Heart left ventricle (tissue), 16 donors: Measurements from ENCODE around the gene CCNJL. TPM values are rescaled to one million over a fixed set of nuclear protein-coding genes. Genes with fewer than 3 reads are reported as not detected.

Source experiments
- ATAC-seq, 4 donors: fragments of 200-7000 bp; cut with Tn5 transposase; one replicate each; pipeline ENCODE4 v1.9.1; 2020 to 2022; ENCODE audit warnings: moderate library complexity in 4 of 4, mild to moderate bottlenecking in 3 of 4, moderate number of reproducible peaks in 1 of 4
- DNase-seq, 5 donors: peaks; one replicate each; pipeline ENCODE4 v3.0.0-alpha.2; 2020
- H3K27ac ChIP-seq, 12 donors: fragments of 200-600 bp; sonication (generic) in 4 of 12; one replicate each; pipeline versions ENCODE4 v1.5.0 to v1.8.0; 2016 to 2022; ENCODE audit warnings: mild to moderate bottlenecking in 2 of 12
- H3K27me3 ChIP-seq, 9 donors: fragments of 200-600 bp; sonication (generic) in 2 of 9; one replicate each; pipeline versions ENCODE4 v1.5.1 to v1.8.0; 2016 to 2022; ENCODE audit warnings: mild to moderate bottlenecking in 3 of 9
- H3K36me3 ChIP-seq, 9 donors: fragments of 200-600 bp; sonication (generic) in 2 of 9; one replicate each; pipeline versions ENCODE4 v1.5.0 to v1.8.0; 2018 to 2022; ENCODE audit warnings: mild to moderate bottlenecking in 2 of 9
- H3K4me1 ChIP-seq, 12 donors: fragments of 200-600 bp; sonication (generic) in 4 of 12; one replicate each; pipeline versions ENCODE4 v1.5.0 to v1.8.0; 2016 to 2022; ENCODE audit warnings: mild to moderate bottlenecking in 3 of 12
- H3K4me3 ChIP-seq, 12 donors: fragments of 200-600 bp; sonication (generic) in 4 of 12; one replicate each; pipeline versions ENCODE4 v1.5.0 to v1.8.0; 2017 to 2022; ENCODE audit warnings: mild to moderate bottlenecking in 9 of 12, moderate library complexity in 4 of 12
- H3K9me3 ChIP-seq, 12 donors: fragments of 200-600 bp; sonication (generic) in 4 of 12; one replicate each; pipeline versions ENCODE4 v1.5.0 to v1.8.0; 2016 to 2022; ENCODE audit warnings: mild to moderate bottlenecking in 1 of 12
- POLR2A ChIP-seq, 2 donors: fragments of 450-650 bp; IDR thresholded peaks; one replicate each; pipeline ENCODE4 v1.6.1; 2017; ENCODE audit warnings: antibody characterized with exemption in 2 of 2, mild to moderate bottlenecking in 2 of 2, moderate library complexity in 2 of 2
- WGBS, 4 donors: extraction: QIAGEN DNeasy Blood & Tissue Kit in 2 of 4; methylation state at CpG; one replicate each; pipeline versions ENCODE4 v1.1.5 to v1.1.7; 2013 to 2018; 5-methylcytosine and 5-hydroxymethylcytosine counted together
- intact Hi-C, 10 donors: fragments of 100-400 bp; cut with DNase I; formaldehyde crosslinking; loops; one replicate each; pipeline versions ENCODE4 v1.11.1 to v1.14.2; 2022
- polyA plus RNA-seq, 2 donors: library from polyadenylated mRNA; stranded (reverse); fragments of 200-250 nt; gene quantifications; one replicate each; pipeline ENCODE4 v1.2.3, GENCODE V29; 2013
- total RNA-seq, 9 donors: library from RNA; depleted of rRNA in 2 of 9; stranded (reverse); fragments of >200 nt in 2 of 9; fragmentation: NEBNext Ultra II Directional in 3 of 9; extraction: Animal tissue kit (Norgen Biotek cat#: 25700) in 3 of 9; gene quantifications; one replicate each; pipeline versions ENCODE4 v1.1.0 to v1.2.4, GENCODE V29; 2016 to 2023
- TF ChIP-seq, protein P1 (sequence below), 12 donors: fragments of 200-600 bp; sonication (generic) in 4 of 12; IDR thresholded peaks; one replicate each; pipeline versions ENCODE4 v1.5.0 to v1.8.0; 2018 to 2022; ENCODE audit warnings: antibody characterized with exemption in 12 of 12, mild to moderate bottlenecking in 5 of 12
- donor health status: ischemic (EF 13 %, LVEDD 7.1; RV severe dilation, severe dysfunction).
- donor health status: healthy with polysubstance abuse.
- donor health status: DM: no; HTN: yes; CAD: no.
- donor health status: DM: no; HTN: no; CAD: no.
- donor health status: ischemic (EF 25% LVEDD 6.9; RV normal size, moderate dysfunction).
- donor health status: ischemic (EF 25% LVEDD 5.7; RV mildly dilated, moderate dysfunction).
- donor health status: healthy.
- donor health status: DM: yes; HTN: yes; CAD: no.
- donor health status: ischemic (EF 35%, LVEDD 5.7; RV mildly dilated, moderate dysfunction).
- donor health status: nonischemic (EF 11% LVEDD 7.7; RV severe dilation, severe dysfunction).
- donor health status: DM: yes; HTN: yes; CAD: no.
- donor health status: PGD.
- donor health status: ischemic (EF 29% LVEDD 5.4; RV normal size, mild dysfunction).
- donor health status: nonischemic (EF 23%, LVEDD 6.1; RV moderate dilation, normal function).

The CCNJL gene
- total and polyA plus RNA-seq, 11 donors: 3.5 to 12.4 (median 7.2) TPM

DNA sequence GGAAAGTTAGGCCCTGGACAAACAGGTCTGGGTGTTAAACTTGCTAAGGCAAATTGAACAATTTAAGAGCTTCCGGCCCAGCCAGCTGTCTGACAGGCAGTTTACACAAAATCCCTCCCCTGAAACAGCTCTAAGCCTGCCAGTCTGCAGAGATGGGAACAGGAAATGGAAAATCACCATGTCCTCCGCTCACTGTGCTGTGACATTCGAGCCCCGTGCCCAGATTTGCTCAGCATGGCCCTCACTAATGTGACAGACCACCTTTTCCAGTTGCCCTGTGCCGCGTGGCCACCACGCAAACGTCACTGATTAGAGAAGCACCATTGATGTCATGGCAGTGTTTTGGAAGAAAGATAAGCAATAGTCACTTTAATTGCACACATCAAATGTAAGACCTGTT, 41.0 kb downstream of the CCNJL start:
- 21 to 37% (median 30%) methylated on average over 8 of the region's 8 CpGs for WGBS, 4 donors
- Histone ChIP-seq H3K27me3 (no peaks in the 10 kb centered on the region), H3K27ac (peak overlapping the region in 6 of 12 donors; percentile 3 to 81 (median 24)), H3K9me3 (no peaks in the 10 kb centered on the region), H3K36me3 (peaks cover 0 to 9% (median 0%) of the 10 kb centered on the region in 9 donors), H3K4me3 (no peak overlapping the region), H3K4me1 (peaks cover 0 to 41% (median 30%) of the 10 kb centered on the region in 12 donors)
- TF ChIP-seq POLR2A (IDR thresholded peaks at IDR 0.05): no peak
- TF ChIP-seq, protein P1, sequence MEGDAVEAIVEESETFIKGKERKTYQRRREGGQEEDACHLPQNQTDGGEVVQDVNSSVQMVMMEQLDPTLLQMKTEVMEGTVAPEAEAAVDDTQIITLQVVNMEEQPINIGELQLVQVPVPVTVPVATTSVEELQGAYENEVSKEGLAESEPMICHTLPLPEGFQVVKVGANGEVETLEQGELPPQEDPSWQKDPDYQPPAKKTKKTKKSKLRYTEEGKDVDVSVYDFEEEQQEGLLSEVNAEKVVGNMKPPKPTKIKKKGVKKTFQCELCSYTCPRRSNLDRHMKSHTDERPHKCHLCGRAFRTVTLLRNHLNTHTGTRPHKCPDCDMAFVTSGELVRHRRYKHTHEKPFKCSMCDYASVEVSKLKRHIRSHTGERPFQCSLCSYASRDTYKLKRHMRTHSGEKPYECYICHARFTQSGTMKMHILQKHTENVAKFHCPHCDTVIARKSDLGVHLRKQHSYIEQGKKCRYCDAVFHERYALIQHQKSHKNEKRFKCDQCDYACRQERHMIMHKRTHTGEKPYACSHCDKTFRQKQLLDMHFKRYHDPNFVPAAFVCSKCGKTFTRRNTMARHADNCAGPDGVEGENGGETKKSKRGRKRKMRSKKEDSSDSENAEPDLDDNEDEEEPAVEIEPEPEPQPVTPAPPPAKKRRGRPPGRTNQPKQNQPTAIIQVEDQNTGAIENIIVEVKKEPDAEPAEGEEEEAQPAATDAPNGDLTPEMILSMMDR (IDR thresholded peaks at IDR 0.05): no peak
- ATAC-seq (peak in 2 of 4 donors; percentile 10 to 28), DNase-seq (peak in 1 of 5 donors; percentile 44)
- intact Hi-C loops: loop anchor here in 1 of 10 donors (5.0 kb wide), 1 partner anchor 41 kb away; the partner anchor contains the start of gene CCNJL

- DNase-seq (no peak), ATAC-seq (no peak)
- peak overlapping the region in 5 of 12 donors; percentile 3 to 81 (median 31) for H3K27ac ChIP-seq
- WGBS, 4 donors: 34 to 53% (median 48%) methylated on average over 4 of the region's 4 CpGs
- H3K27me3 ChIP-seq: no peaks in the 10 kb centered on the region
- H3K4me3 ChIP-seq: no peak overlapping the region
- intact Hi-C loops: loop anchor here in 1 of 10 donors (5.0 kb wide), 1 partner anchor 42 kb away; the partner anchor contains the start of gene CCNJL
- no peaks in the 10 kb centered on the region for H3K9me3 ChIP-seq
- H3K4me1 ChIP-seq: peaks cover 0 to 41% (median 30%) of the 10 kb centered on the region in 12 donors
- H3K36me3 ChIP-seq: peaks cover 0 to 2% (median 0%) of the 10 kb centered on the region in 9 donors
- TF ChIP-seq, protein P1 (IDR thresholded peaks at IDR 0.05): no peak
- TF ChIP-seq POLR2A (IDR thresholded peaks at IDR 0.05): no peak
Measured at GRCh38 chr5:160270704-160271103, 41.7 kb downstream of the CCNJL start.

- Histone ChIP-seq H3K36me3 (no peaks in the 10 kb centered on the region), H3K4me1 (peaks cover 0 to 41% (median 30%) of the 10 kb centered on the region in 12 donors), H3K4me3 (peak overlapping the region in 8 of 12 donors; percentile 1 to 21 (median 11)), H3K27me3 (no peaks in the 10 kb centered on the region), H3K9me3 (no peaks in the 10 kb centered on the region), H3K27ac (peak overlapping the region; percentile 25 to 89 (median 68))
- no peak for TF ChIP-seq POLR2A (IDR thresholded peaks at IDR 0.05)
- TF ChIP-seq, protein P1 (IDR thresholded peaks at IDR 0.05): no peak
- intact Hi-C loops: loop anchor here in 3 of 10 donors (1.0 to 5.0 kb wide), 2 partner anchors 18 to 43 kb away; partner anchors contain the start of gene CCNJL (in 3 of the 3)
- peak; percentile 91 to 96 (median 93) for DNase-seq
- 1 to 9% (median 5%) methylated on average over 9 to 10 of the region's 10 CpGs for WGBS, 4 donors
- ATAC-seq: peak; percentile 94 to 98 (median 95)
Measured at GRCh38 chr5:160269017-160269416, 43.3 kb downstream of the CCNJL start.

DNA sequence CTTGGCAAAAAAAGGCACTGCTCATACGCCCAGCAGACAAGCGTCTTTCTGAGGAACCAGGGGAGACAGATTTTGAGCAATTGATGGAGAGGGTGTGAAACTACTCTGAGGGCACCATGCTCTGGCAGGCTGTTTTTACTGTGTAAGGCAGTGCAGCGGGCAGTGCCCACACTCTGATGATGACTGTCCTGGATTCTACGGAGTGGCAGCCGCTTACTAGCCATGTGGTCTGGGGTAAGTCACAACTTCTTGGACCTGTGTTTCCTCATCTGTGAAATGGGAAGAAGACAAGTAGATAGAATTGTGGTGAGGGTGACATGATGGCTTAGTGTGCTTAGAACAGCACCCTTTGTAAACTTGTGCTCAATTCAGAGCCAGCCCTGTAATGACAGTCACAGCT, 44.2 kb downstream of the CCNJL start:
- Histone ChIP-seq H3K27me3 (no peaks in the 10 kb centered on the region), H3K27ac (peak overlapping the region in 3 of 12 donors; percentile 67 to 89 (median 81)), H3K36me3 (no peaks in the 10 kb centered on the region), H3K4me1 (peaks cover 0 to 46% (median 31%) of the 10 kb centered on the region in 12 donors), H3K9me3 (no peaks in the 10 kb centered on the region), H3K4me3 (no peak overlapping the region)
- no peak for TF ChIP-seq POLR2A (IDR thresholded peaks at IDR 0.05)
- TF ChIP-seq, protein P1 (IDR thresholded peaks at IDR 0.05): no peak
- WGBS, 4 donors: 85 to 97% (median 92%) methylated on average over 5 of the region's 5 CpGs
- DNase-seq (no peak), ATAC-seq (no peak)
- intact Hi-C loops: loop anchor here in 3 of 10 donors (5.0 kb wide), 1 partner anchor 44 kb away; the partner anchor contains the start of gene CCNJL (in 3 of the 3)
